H9 (cell line): ENCODE data around the gene PRDM8. TPM values are rescaled to one million over a fixed set of nuclear protein-coding genes. Genes with fewer than 3 reads are reported as not detected.

Experiments
- DNase-seq: peaks from one replicate; pipeline ENCODE4 v3.0.0-alpha.2; 2017
- H2AFZ ChIP-seq: one replicate; pipeline ENCODE4 v1.6.1; 2013; ENCODE audit warnings: mild to moderate bottlenecking, low read length, control low read depth, moderate library complexity
- H2AK5ac ChIP-seq: 2 replicates; pipeline ENCODE4 v1.6.1; 2013; ENCODE audit warnings: low read length, control low read depth, mixed read lengths; ENCODE audit not compliant: insufficient read length
- H2BK120ac ChIP-seq: one replicate; pipeline ENCODE4 v1.6.1; 2013; ENCODE audit warnings: low read depth, mild to moderate bottlenecking, low read length, control low read depth, inconsistent platforms; ENCODE audit not compliant: poor library complexity, severe bottlenecking
- H2BK12ac ChIP-seq: 2 replicates; pipeline ENCODE4 v1.6.1; 2013; ENCODE audit warnings: low read length, control low read depth, mixed read lengths, low read depth; ENCODE audit not compliant: insufficient read length
- H2BK15ac ChIP-seq: 2 replicates; pipeline ENCODE4 v1.6.1; 2013; ENCODE audit warnings: low read depth, low read length, control low read depth
- H2BK20ac ChIP-seq: one replicate; pipeline ENCODE4 v1.6.1; 2013; ENCODE audit warnings: low read depth, mild to moderate bottlenecking, low read length, control low read depth, inconsistent platforms; ENCODE audit not compliant: poor library complexity, severe bottlenecking
- H2BK5ac ChIP-seq: 2 replicates; pipeline ENCODE4 v1.6.1; 2013; ENCODE audit warnings: low read length, control low read depth, mixed read lengths; ENCODE audit not compliant: insufficient read length
- H3K14ac ChIP-seq: 2 replicates; pipeline ENCODE4 v1.6.1; 2013; ENCODE audit warnings: low read length, control low read depth; ENCODE audit not compliant: insufficient read depth
- H3K18ac ChIP-seq: 2 replicates; pipeline ENCODE4 v1.6.1; 2013; ENCODE audit warnings: low read depth, mild to moderate bottlenecking, mixed read lengths, low read length, control low read depth; ENCODE audit not compliant: insufficient read length
- H3K23ac ChIP-seq: 2 replicates; pipeline ENCODE4 v1.6.1; 2013; ENCODE audit warnings: low read length, control low read depth, mixed read lengths, low read depth; ENCODE audit not compliant: insufficient read length
- H3K23me2 ChIP-seq: 2 replicates; pipeline ENCODE4 v1.6.1; 2013; ENCODE audit warnings: low read depth, mild to moderate bottlenecking, mixed read lengths, low read length, control low read depth; ENCODE audit not compliant: insufficient read length, poor library complexity, severe bottlenecking
- H3K27ac ChIP-seq: 2 replicates; pipeline ENCODE4 v1.5.1; 2013; ENCODE audit warnings: low read length, control low read depth, mixed read lengths, low read depth; ENCODE audit not compliant: insufficient read length
- H3K27me3 ChIP-seq: 2 replicates; pipeline ENCODE4 v1.6.1; 2013; ENCODE audit warnings: low read length, control low read depth, inconsistent platforms; ENCODE audit not compliant: insufficient read depth
- H3K4ac ChIP-seq: 2 replicates; pipeline ENCODE4 v1.6.1; 2013; ENCODE audit warnings: low read depth, mild to moderate bottlenecking, control low read depth, inconsistent platforms, low read length, moderate library complexity
- H3K4me1 ChIP-seq: 2 replicates; pipeline ENCODE4 v1.6.1; 2013; ENCODE audit warnings: low read length, control low read depth, inconsistent platforms; ENCODE audit not compliant: insufficient read depth
- H3K4me2 ChIP-seq: 2 replicates; pipeline ENCODE4 v1.6.1; 2013; ENCODE audit warnings: low read length, control low read depth, mixed read lengths; ENCODE audit not compliant: insufficient read length, insufficient read depth
- H3K56ac ChIP-seq: 2 replicates; pipeline ENCODE4 v1.6.1; 2013; ENCODE audit warnings: low read depth, mild to moderate bottlenecking, mixed read lengths, low read length, control low read depth; ENCODE audit not compliant: insufficient read length
- H3K79me1 ChIP-seq: 2 replicates; pipeline ENCODE4 v1.6.1; 2013; ENCODE audit warnings: low read depth, mild to moderate bottlenecking, moderate library complexity, low read length, control low read depth, inconsistent platforms; ENCODE audit not compliant: insufficient read depth, poor library complexity, severe bottlenecking
- H3K79me2 ChIP-seq: 2 replicates; pipeline ENCODE4 v1.6.1; 2013; ENCODE audit warnings: low read length, control low read depth, inconsistent platforms; ENCODE audit not compliant: insufficient read depth
- H3K9ac ChIP-seq: 2 replicates; pipeline ENCODE4 v1.6.1; 2013; ENCODE audit warnings: low read length, control low read depth, mixed read lengths; ENCODE audit not compliant: insufficient read length; ENCODE audit errors: extremely low read depth
- H3K9me3 ChIP-seq: one replicate; pipeline ENCODE4 v1.6.1; 2013; ENCODE audit warnings: low read depth, low read length, inconsistent platforms; ENCODE audit not compliant: control insufficient read depth
- H3T11ph ChIP-seq: one replicate; pipeline ENCODE4 v1.6.1; 2013; ENCODE audit warnings: mild to moderate bottlenecking, low read length, control low read depth, inconsistent platforms
- H4K20me1 ChIP-seq: one replicate; pipeline ENCODE4 v1.6.1; 2013; ENCODE audit not compliant: control insufficient read depth, insufficient read length, insufficient read depth
- H4K5ac ChIP-seq: 2 replicates; pipeline ENCODE4 v1.6.1; 2013; ENCODE audit warnings: low read depth, mild to moderate bottlenecking, mixed read lengths, low read length, control low read depth; ENCODE audit not compliant: insufficient read length
- H4K8ac ChIP-seq: replicated peaks from 2 replicates; pipeline ENCODE4 v1.6.1; 2013; ENCODE audit warnings: low read length, control low read depth, mixed read lengths, low read depth; ENCODE audit not compliant: insufficient read length
- H4K91ac ChIP-seq: 2 replicates; pipeline ENCODE4 v1.6.1; 2013; ENCODE audit warnings: low read depth, mild to moderate bottlenecking, moderate library complexity, mixed read lengths, low read length, control low read depth; ENCODE audit not compliant: insufficient read length
- H3K27ac Mint-ChIP-seq, 3 experiments: 2 replicates in 2 of 3; 3 replicates in 1 of 3; pipeline ENCODE4 v1.8.0; 2020 to 2021; ENCODE audit warnings: mixed read lengths in 3 of 3, mild to moderate bottlenecking in 1 of 3, moderate library complexity in 1 of 3
- H3K27me3 Mint-ChIP-seq: 2 replicates; pipeline ENCODE4 v1.8.0; 2021; ENCODE audit warnings: low read depth, mild to moderate bottlenecking, moderate library complexity, mixed read lengths
- H3K36me3 Mint-ChIP-seq, 3 experiments: 2 replicates in 2 of 3; 3 replicates in 1 of 3; pipeline ENCODE4 v1.8.0; 2020 to 2021; ENCODE audit warnings: low read depth in 3 of 3, mixed read lengths in 3 of 3; ENCODE audit not compliant: insufficient read depth in 1 of 3
- H3K4me1 Mint-ChIP-seq, 2 experiments: 2 replicates each; pipeline ENCODE4 v1.8.0; 2020; ENCODE audit warnings: mixed read lengths in 2 of 2
- H3K4me3 Mint-ChIP-seq, 2 experiments: 2 replicates in 1 of 2; 3 replicates in 1 of 2; pipeline ENCODE4 v1.8.0; 2020 to 2021; ENCODE audit warnings: mild to moderate bottlenecking in 2 of 2, mixed read lengths in 2 of 2, moderate library complexity in 1 of 2
- H3K9me3 Mint-ChIP-seq, 2 experiments: 2 replicates in 1 of 2; 3 replicates in 1 of 2; pipeline ENCODE4 v1.8.0; 2020; ENCODE audit warnings: mild to moderate bottlenecking in 2 of 2, mixed read lengths in 2 of 2, moderate library complexity in 1 of 2
- CTCF ChIP-seq: fragments of 200-600 bp; sonication (generic); conservative IDR thresholded peaks from 3 replicates; pipeline ENCODE4 v1.8.0; 2021; ENCODE audit warnings: antibody characterized with exemption, mild to moderate bottlenecking
- WGBS: extraction: QIAGEN DNeasy Blood & Tissue Kit; methylation state at CpG from one replicate; pipeline ENCODE4 v1.1.7; 2013; ENCODE audit warnings: missing lambda C conversion rate, low lambda C conversion rate, mixed read lengths; ENCODE audit not compliant: insufficient read length; ENCODE audit errors: extremely low coverage; 5-methylcytosine and 5-hydroxymethylcytosine counted together
- total RNA-seq: library from RNA; stranded (reverse); gene quantifications from 2 replicates; pipeline ENCODE4 v1.2.1, GENCODE V29; 2021

Gene PRDM8
- total RNA-seq, 1 experiment from 2014 or later, result not detected

GRCh38 chr4:80197601-80198440, 518 bp downstream of the PRDM8 start:
- no peak overlapping the region for H3K27ac ChIP-seq
- no peaks in the 10 kb centered on the region for H3K9me3 ChIP-seq
- H3K79me1 ChIP-seq, result no peaks in the 10 kb centered on the region
- peaks cover 17 to 31% of the 10 kb centered on the region in 2 experiments for H3K4me1 Mint-ChIP-seq
- peaks cover 3 to 17% of the 10 kb centered on the region in 2 experiments for H3K9me3 Mint-ChIP-seq
- DNase-seq, result peak; percentile 70
- no peak overlapping the region for H4K5ac ChIP-seq
- H3K4ac ChIP-seq, result no peak overlapping the region
- H3K14ac ChIP-seq, result no peak overlapping the region
- H2BK20ac ChIP-seq, result no peak overlapping the region
- H3K79me2 ChIP-seq, result no peaks in the 10 kb centered on the region
- no peak overlapping the region for H2AFZ ChIP-seq
- H2BK15ac ChIP-seq, result no peak overlapping the region
- peaks cover 2% of the 10 kb centered on the region; the same call in 1 of the 2 replicates for H3K4me1 ChIP-seq
- H2BK5ac ChIP-seq, result no peak overlapping the region
- H3K27me3 Mint-ChIP-seq, result peaks cover 97% of the 10 kb centered on the region
- H3K27me3 ChIP-seq, result peaks cover 88% of the 10 kb centered on the region
- H4K20me1 ChIP-seq, result peaks cover 3% of the 10 kb centered on the region
- no peak overlapping the region for H2BK120ac ChIP-seq
- 100% methylated on average over 2 of the region's 45 CpGs for WGBS
- no peak overlapping the region for H2BK12ac ChIP-seq
- no peak overlapping the region for H3K56ac ChIP-seq
- no peak overlapping the region for H4K8ac ChIP-seq
- H3K36me3 Mint-ChIP-seq, result no peaks in the 10 kb centered on the region
- no peak overlapping the region for H4K91ac ChIP-seq
- no peak for TF ChIP-seq CTCF
- peaks cover 9% of the 10 kb centered on the region for H3K23me2 ChIP-seq
- H3K23ac ChIP-seq, result no peak overlapping the region
- H3T11ph ChIP-seq, result no peak overlapping the region
- peak overlapping the region; percentile 6 to 75; a peak in 4 of 5 replicates for H3K4me3 Mint-ChIP-seq
- peak overlapping the region in 1 of 3 experiments; percentile 7; a peak in 1 of 7 replicates for H3K27ac Mint-ChIP-seq
- peak overlapping the region; percentile 55 for H3K4me2 ChIP-seq
- no peak overlapping the region for H3K9ac ChIP-seq
- H2AK5ac ChIP-seq, result no peak overlapping the region
- no peak overlapping the region for H3K18ac ChIP-seq
